Keratinocyte (primary cell): ENCODE results near the gene CDK15.

ENCODE experiments used
- EZH2 ChIP-seq: IDR thresholded peaks from one replicate; pipeline ENCODE4 v1.6.1; 2012; ENCODE audit warnings: inconsistent platforms, mild to moderate bottlenecking, low read length, moderate library complexity
- TF ChIP-seq, protein P1 (sequence below), 3 experiments: IDR thresholded peaks in 1 of 3; conservative IDR thresholded peaks in 1 of 3; optimal IDR thresholded peaks in 1 of 3; 2 replicates in 2 of 3; 3 replicates in 1 of 3; pipeline versions ENCODE3 to v1.5.1; 2011; ENCODE audit warnings: low read length in 3 of 3, mild to moderate bottlenecking in 3 of 3, moderate library complexity in 2 of 3, control low read depth in 1 of 3, inconsistent platforms in 1 of 3; ENCODE audit not compliant: insufficient read depth in 2 of 3; ENCODE audit errors: extremely low read depth in 1 of 3

DNA sequence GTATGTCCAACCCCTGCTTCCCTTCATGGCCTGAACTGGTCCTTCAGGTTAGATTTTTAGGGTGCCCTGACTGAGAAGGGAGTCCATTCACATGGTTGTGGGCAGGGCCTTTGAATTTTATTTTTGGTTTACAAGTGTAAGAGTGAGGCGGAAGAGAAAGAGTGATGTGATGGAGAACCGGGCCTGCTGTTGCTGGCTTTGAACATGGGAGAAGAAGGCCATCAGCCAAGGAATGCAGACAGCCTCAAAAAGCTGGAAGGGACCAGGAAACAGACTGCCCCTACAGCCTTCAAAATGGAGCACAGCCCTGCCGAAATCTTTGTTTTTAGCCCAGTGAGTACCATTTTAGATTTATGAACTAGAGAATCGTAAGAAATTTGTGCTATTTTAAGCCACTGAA lies 105.0 kb downstream of the CDK15 start:
- TF ChIP-seq, protein P1, sequence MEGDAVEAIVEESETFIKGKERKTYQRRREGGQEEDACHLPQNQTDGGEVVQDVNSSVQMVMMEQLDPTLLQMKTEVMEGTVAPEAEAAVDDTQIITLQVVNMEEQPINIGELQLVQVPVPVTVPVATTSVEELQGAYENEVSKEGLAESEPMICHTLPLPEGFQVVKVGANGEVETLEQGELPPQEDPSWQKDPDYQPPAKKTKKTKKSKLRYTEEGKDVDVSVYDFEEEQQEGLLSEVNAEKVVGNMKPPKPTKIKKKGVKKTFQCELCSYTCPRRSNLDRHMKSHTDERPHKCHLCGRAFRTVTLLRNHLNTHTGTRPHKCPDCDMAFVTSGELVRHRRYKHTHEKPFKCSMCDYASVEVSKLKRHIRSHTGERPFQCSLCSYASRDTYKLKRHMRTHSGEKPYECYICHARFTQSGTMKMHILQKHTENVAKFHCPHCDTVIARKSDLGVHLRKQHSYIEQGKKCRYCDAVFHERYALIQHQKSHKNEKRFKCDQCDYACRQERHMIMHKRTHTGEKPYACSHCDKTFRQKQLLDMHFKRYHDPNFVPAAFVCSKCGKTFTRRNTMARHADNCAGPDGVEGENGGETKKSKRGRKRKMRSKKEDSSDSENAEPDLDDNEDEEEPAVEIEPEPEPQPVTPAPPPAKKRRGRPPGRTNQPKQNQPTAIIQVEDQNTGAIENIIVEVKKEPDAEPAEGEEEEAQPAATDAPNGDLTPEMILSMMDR (optimal IDR thresholded peaks at IDR 0.05 in 1 of 3, IDR thresholded peaks at IDR 0.05 in 1 of 3, conservative IDR thresholded peaks at IDR 0.05 in 1 of 3; ENCODE audit: extremely low read depth in 1 of 3, insufficient read depth in 2 of 3, low read length in 3 of 3), result no peak
- TF ChIP-seq EZH2, result no peak
